HUES48 (cell line): ENCODE data around the gene OPHN1.

ENCODE experiments used
- H3K27ac ChIP-seq: one replicate; pipeline ENCODE4 v1.7.0; 2013; ENCODE audit warnings: low read depth, low read length, inconsistent platforms
- H3K27me3 ChIP-seq: 2 replicates; pipeline ENCODE4 v1.6.1; 2013; ENCODE audit warnings: mild to moderate bottlenecking, low read length; ENCODE audit not compliant: control insufficient read depth, insufficient read depth
- H3K36me3 ChIP-seq: 2 replicates; pipeline ENCODE4 v1.6.1; 2013; ENCODE audit warnings: low read length; ENCODE audit not compliant: control insufficient read depth, insufficient read depth
- H3K4me1 ChIP-seq: 2 replicates; pipeline ENCODE4 v1.6.1; 2013; ENCODE audit warnings: mild to moderate bottlenecking, low read length; ENCODE audit not compliant: control insufficient read depth, insufficient read depth
- H3K4me3 ChIP-seq: 2 replicates; pipeline ENCODE4 v1.5.1; 2013; ENCODE audit warnings: mild to moderate bottlenecking, low read depth, low read length
- H3K9ac ChIP-seq: 2 replicates; pipeline ENCODE4 v1.6.1; 2013; ENCODE audit warnings: mild to moderate bottlenecking, low read depth, low read length, moderate library complexity
- H3K9me3 ChIP-seq: 2 replicates; pipeline ENCODE4 v1.6.1; 2013; ENCODE audit warnings: low read length; ENCODE audit not compliant: control insufficient read depth, insufficient read depth

Gene OPHN1

GRCh38 chrX:68252664-68253063 lies 180.6 kb downstream of the OPHN1 start:
- H3K27ac ChIP-seq: no peak overlapping the region
- H3K9ac ChIP-seq: no peak overlapping the region
- no peaks in the 10 kb centered on the region for H3K4me1 ChIP-seq
- no peaks in the 10 kb centered on the region for H3K36me3 ChIP-seq
- peaks cover 22% of the 10 kb centered on the region for H3K9me3 ChIP-seq
- H3K4me3 ChIP-seq: no peak overlapping the region
- H3K27me3 ChIP-seq: no peaks in the 10 kb centered on the region

- H3K27me3 ChIP-seq: no peaks in the 10 kb centered on the region
- no peak overlapping the region for H3K27ac ChIP-seq
- peaks cover 33% of the 10 kb centered on the region for H3K9me3 ChIP-seq
- H3K4me1 ChIP-seq: no peaks in the 10 kb centered on the region
- no peak overlapping the region for H3K4me3 ChIP-seq
- H3K9ac ChIP-seq: no peak overlapping the region
- H3K36me3 ChIP-seq: no peaks in the 10 kb centered on the region
Measured at GRCh38 chrX:68249903-68250302, 183.4 kb downstream of the OPHN1 start.

- no peak overlapping the region for H3K4me3 ChIP-seq
- no peak overlapping the region for H3K27ac ChIP-seq
- peaks cover 33% of the 10 kb centered on the region; the same call in 1 of the 2 replicates for H3K9me3 ChIP-seq
- H3K4me1 ChIP-seq: no peaks in the 10 kb centered on the region
- no peak overlapping the region for H3K9ac ChIP-seq
- H3K27me3 ChIP-seq: no peaks in the 10 kb centered on the region
- H3K36me3 ChIP-seq: no peaks in the 10 kb centered on the region
Measured at GRCh38 chrX:68249401-68249831, 183.9 kb downstream of the OPHN1 start.

GRCh38 chrX:68238568-68238967 lies 194.7 kb downstream of the OPHN1 start:
- H3K9me3 ChIP-seq: peaks cover 8% of the 10 kb centered on the region
- no peaks in the 10 kb centered on the region for H3K27me3 ChIP-seq
- no peak overlapping the region for H3K9ac ChIP-seq
- H3K4me1 ChIP-seq: peaks cover 5% of the 10 kb centered on the region; the same call in 1 of the 2 replicates
- no peak overlapping the region for H3K27ac ChIP-seq
- H3K36me3 ChIP-seq: no peaks in the 10 kb centered on the region
- no peak overlapping the region for H3K4me3 ChIP-seq

- H3K9me3 ChIP-seq: peaks cover 17% of the 10 kb centered on the region
- peak overlapping the region; percentile 48 for H3K27ac ChIP-seq
- H3K9ac ChIP-seq: no peak overlapping the region
- H3K4me1 ChIP-seq: peaks cover 5% of the 10 kb centered on the region; the same call in 1 of the 2 replicates
- H3K36me3 ChIP-seq: no peaks in the 10 kb centered on the region
- no peak overlapping the region for H3K4me3 ChIP-seq
- no peaks in the 10 kb centered on the region for H3K27me3 ChIP-seq
Measured at GRCh38 chrX:68234171-68234910, 199.0 kb downstream of the OPHN1 start.

GRCh38 chrX:68232206-68232605 lies 201.1 kb downstream of the OPHN1 start:
- no peak overlapping the region for H3K4me3 ChIP-seq
- H3K9ac ChIP-seq: no peak overlapping the region
- H3K9me3 ChIP-seq: peaks cover 17% of the 10 kb centered on the region
- no peak overlapping the region for H3K27ac ChIP-seq
- H3K27me3 ChIP-seq: no peaks in the 10 kb centered on the region
- no peaks in the 10 kb centered on the region for H3K36me3 ChIP-seq
- H3K4me1 ChIP-seq: peaks cover 5% of the 10 kb centered on the region; the same call in 1 of the 2 replicates

- H3K9me3 ChIP-seq: peaks cover 47% of the 10 kb centered on the region; the same call in 1 of the 2 replicates
- no peak overlapping the region for H3K4me3 ChIP-seq
- no peak overlapping the region for H3K9ac ChIP-seq
- H3K27ac ChIP-seq: no peak overlapping the region
- H3K27me3 ChIP-seq: no peaks in the 10 kb centered on the region
- no peaks in the 10 kb centered on the region for H3K4me1 ChIP-seq
- no peaks in the 10 kb centered on the region; the same call in 1 of the 2 replicates for H3K36me3 ChIP-seq
Measured at GRCh38 chrX:68209008-68209407, 224.3 kb downstream of the OPHN1 start.

GRCh38 chrX:68204521-68205038 lies 228.7 kb downstream of the OPHN1 start:
- Histone ChIP-seq H3K4me1 (no peaks in the 10 kb centered on the region), H3K9ac (no peak overlapping the region), H3K27me3 (no peaks in the 10 kb centered on the region), H3K9me3 (peaks cover 49% of the 10 kb centered on the region; the same call in 1 of the 2 replicates), H3K27ac (no peak overlapping the region), H3K36me3 (no peaks in the 10 kb centered on the region; the same call in 1 of the 2 replicates), H3K4me3 (no peak overlapping the region)

- Histone ChIP-seq H3K27ac (no peak overlapping the region), H3K36me3 (no peaks in the 10 kb centered on the region), H3K27me3 (no peaks in the 10 kb centered on the region), H3K9ac (no peak overlapping the region), H3K4me3 (no peak overlapping the region), H3K4me1 (no peaks in the 10 kb centered on the region), H3K9me3 (peaks cover 44% of the 10 kb centered on the region; the same call in 1 of the 2 replicates)
Measured at GRCh38 chrX:68203646-68204045, 229.6 kb downstream of the OPHN1 start.

GRCh38 chrX:68203211-68203610 lies 230.1 kb downstream of the OPHN1 start:
- Histone ChIP-seq H3K9me3 (peaks cover 46% of the 10 kb centered on the region; the same call in 1 of the 2 replicates), H3K4me3 (no peak overlapping the region), H3K27me3 (no peaks in the 10 kb centered on the region), H3K4me1 (no peaks in the 10 kb centered on the region), H3K27ac (no peak overlapping the region), H3K9ac (no peak overlapping the region), H3K36me3 (no peaks in the 10 kb centered on the region)

GRCh38 chrX:68199062-68199848 lies 234.0 kb downstream of the OPHN1 start:
- Histone ChIP-seq H3K9me3 (peaks cover 40% of the 10 kb centered on the region), H3K4me3 (no peak overlapping the region), H3K27ac (no peak overlapping the region), H3K36me3 (no peaks in the 10 kb centered on the region), H3K4me1 (no peaks in the 10 kb centered on the region), H3K27me3 (no peaks in the 10 kb centered on the region), H3K9ac (no peak overlapping the region)
